ENCODE measurements around the gene PSMG3.
"Not testable (repeated sequence)": the region's sequence is repeated elsewhere in the genome, so short reads cannot be mapped to it uniquely, and the experiment has no call there.

PSMG3 gene

GRCh38 chr7:1592299-1592871, 22.6 kb upstream of the PSMG3 start:
- Mint-ChIP-seq H3K4me3 (no peak overlapping the region), H3K4me1 (ENCODE audit: low read depth) (no peaks in the 10 kb centered on the region), H3K27me3 (peaks cover 49% of the 10 kb centered on the region), H3K36me3 (ENCODE audit: low read depth) (no peaks in the 10 kb centered on the region), H3K9me3 (peaks cover 17% of the 10 kb centered on the region), H3K27ac (no peak overlapping the region)
- intact Hi-C loops (cut with micrococcal nuclease), result no loop called here

GRCh38 chr7:1591876-1592275, 22.0 kb upstream of the PSMG3 start:
- H3K27me3 Mint-ChIP-seq, result peaks cover 49% of the 10 kb centered on the region
- no peak overlapping the region for H3K27ac Mint-ChIP-seq
- H3K36me3 Mint-ChIP-seq (ENCODE audit: low read depth), result no peaks in the 10 kb centered on the region
- H3K9me3 Mint-ChIP-seq, result peaks cover 17% of the 10 kb centered on the region
- no peaks in the 10 kb centered on the region for H3K4me1 Mint-ChIP-seq (ENCODE audit: low read depth)
- no peak overlapping the region for H3K4me3 Mint-ChIP-seq
- intact Hi-C loops (cut with micrococcal nuclease), result no loop called here

GRCh38 chr7:1591396-1591795, 21.6 kb upstream of the PSMG3 start:
- H3K36me3 Mint-ChIP-seq (ENCODE audit: low read depth), result no peaks in the 10 kb centered on the region
- H3K4me1 Mint-ChIP-seq (ENCODE audit: low read depth), result no peaks in the 10 kb centered on the region
- intact Hi-C loops (cut with micrococcal nuclease), result no loop called here
- peaks cover 47% of the 10 kb centered on the region for H3K27me3 Mint-ChIP-seq
- peaks cover 17% of the 10 kb centered on the region for H3K9me3 Mint-ChIP-seq
- H3K27ac Mint-ChIP-seq, result no peak overlapping the region
- no peak overlapping the region for H3K4me3 Mint-ChIP-seq

- Mint-ChIP-seq H3K4me3 (no peak overlapping the region), H3K27me3 (peaks cover 47% of the 10 kb centered on the region), H3K4me1 (ENCODE audit: low read depth) (no peaks in the 10 kb centered on the region), H3K27ac (no peak overlapping the region), H3K36me3 (ENCODE audit: low read depth) (no peaks in the 10 kb centered on the region), H3K9me3 (peaks cover 17% of the 10 kb centered on the region)
- intact Hi-C loops (cut with micrococcal nuclease), result no loop called here
These were observed 21.1 kb upstream of the PSMG3 start for GRCh38 chr7:1590887-1591286.

- H3K27ac Mint-ChIP-seq, result no peak overlapping the region
- H3K4me1 Mint-ChIP-seq (ENCODE audit: low read depth), result no peaks in the 10 kb centered on the region
- no peaks in the 10 kb centered on the region for H3K36me3 Mint-ChIP-seq (ENCODE audit: low read depth)
- H3K27me3 Mint-ChIP-seq, result peaks cover 47% of the 10 kb centered on the region
- H3K9me3 Mint-ChIP-seq, result peaks cover 17% of the 10 kb centered on the region
- H3K4me3 Mint-ChIP-seq, result no peak overlapping the region
- intact Hi-C loops (cut with micrococcal nuclease), result no loop called here
These were observed 20.6 kb upstream of the PSMG3 start for GRCh38 chr7:1590476-1590875.

GRCh38 chr7:1588978-1589377, 19.1 kb upstream of the PSMG3 start:
- intact Hi-C loops (cut with micrococcal nuclease), result no loop called here
- Mint-ChIP-seq H3K4me3 (no peak overlapping the region), H3K36me3 (ENCODE audit: low read depth) (no peaks in the 10 kb centered on the region), H3K9me3 (peaks cover 17% of the 10 kb centered on the region), H3K27ac (no peak overlapping the region), H3K27me3 (peaks cover 47% of the 10 kb centered on the region), H3K4me1 (ENCODE audit: low read depth) (no peaks in the 10 kb centered on the region)

- Mint-ChIP-seq H3K36me3 (ENCODE audit: low read depth) (no peaks in the 10 kb centered on the region), H3K27ac (no peak overlapping the region)
These were observed 17.9 kb upstream of the PSMG3 start for GRCh38 chr7:1587738-1588137.

GRCh38 chr7:1586827-1587705, 17.2 kb upstream of the PSMG3 start:
- H3K36me3 Mint-ChIP-seq (ENCODE audit: low read depth), result no peaks in the 10 kb centered on the region
- intact Hi-C loops (cut with micrococcal nuclease), result no loop called here
- no peak overlapping the region for H3K27ac Mint-ChIP-seq
- no peak overlapping the region for H3K4me3 Mint-ChIP-seq
- peaks cover 32% of the 10 kb centered on the region for H3K27me3 Mint-ChIP-seq
- peaks cover 17% of the 10 kb centered on the region for H3K9me3 Mint-ChIP-seq
- no peaks in the 10 kb centered on the region for H3K4me1 Mint-ChIP-seq (ENCODE audit: low read depth)

More at GRCh38 chr7:1587738-1588137, 17.9 kb upstream of the PSMG3 start:
- H3K27me3 Mint-ChIP-seq, result peaks cover 39% of the 10 kb centered on the region
- peaks cover 17% of the 10 kb centered on the region for H3K9me3 Mint-ChIP-seq
- H3K4me3 Mint-ChIP-seq, result no peak overlapping the region
- no peaks in the 10 kb centered on the region for H3K4me1 Mint-ChIP-seq (ENCODE audit: low read depth)
- intact Hi-C loops (cut with micrococcal nuclease), result no loop called here

- Mint-ChIP-seq H3K4me3 (no peak overlapping the region), H3K27ac (no peak overlapping the region), H3K9me3 (peaks cover 17% of the 10 kb centered on the region), H3K27me3 (peaks cover 24% of the 10 kb centered on the region), H3K36me3 (ENCODE audit: low read depth) (no peaks in the 10 kb centered on the region), H3K4me1 (ENCODE audit: low read depth) (no peaks in the 10 kb centered on the region)
- intact Hi-C loops (cut with micrococcal nuclease), result no loop called here
These were observed 16.4 kb upstream of the PSMG3 start for GRCh38 chr7:1586126-1586826.

GRCh38 chr7:1585142-1585981, 15.5 kb upstream of the PSMG3 start:
- Mint-ChIP-seq H3K4me1 (ENCODE audit: low read depth) (peaks cover under 1% of the 10 kb centered on the region), H3K27me3 (peaks cover 16% of the 10 kb centered on the region), H3K9me3 (peaks cover 17% of the 10 kb centered on the region), H3K36me3 (ENCODE audit: low read depth) (no peaks in the 10 kb centered on the region), H3K4me3 (no peak overlapping the region), H3K27ac (peak overlapping the region; percentile 1)
- intact Hi-C loops (cut with micrococcal nuclease), result no loop called here

GRCh38 chr7:1584700-1585099, 14.9 kb upstream of the PSMG3 start:
- H3K27me3 Mint-ChIP-seq, result peaks cover 16% of the 10 kb centered on the region
- H3K4me1 Mint-ChIP-seq (ENCODE audit: low read depth), result peaks cover 7% of the 10 kb centered on the region
- peak overlapping the region; percentile 1 for H3K27ac Mint-ChIP-seq
- H3K36me3 Mint-ChIP-seq (ENCODE audit: low read depth), result no peaks in the 10 kb centered on the region
- H3K9me3 Mint-ChIP-seq, result peaks cover 15% of the 10 kb centered on the region
- H3K4me3 Mint-ChIP-seq, result no peak overlapping the region
- intact Hi-C loops (cut with micrococcal nuclease), result no loop called here

GRCh38 chr7:1583241-1583930, 13.6 kb upstream of the PSMG3 start:
- H3K27ac Mint-ChIP-seq; H3K36me3 Mint-ChIP-seq (ENCODE audit: low read depth); H3K4me3 Mint-ChIP-seq; H3K27me3 Mint-ChIP-seq; H3K9me3 Mint-ChIP-seq; intact Hi-C loops (cut with micrococcal nuclease): not testable (repeated sequence)
- peaks cover 20% of the 10 kb centered on the region for H3K4me1 Mint-ChIP-seq (ENCODE audit: low read depth)

GRCh38 chr7:1580422-1581030, 10.7 kb upstream of the PSMG3 start:
- intact Hi-C loops (cut with micrococcal nuclease), result no loop called here
- Mint-ChIP-seq H3K27me3 (peaks cover 5% of the 10 kb centered on the region), H3K4me1 (ENCODE audit: low read depth) (peaks cover 23% of the 10 kb centered on the region), H3K36me3 (ENCODE audit: low read depth) (peaks cover 6% of the 10 kb centered on the region), H3K27ac (no peak overlapping the region), H3K4me3 (no peak overlapping the region), H3K9me3 (peaks cover 12% of the 10 kb centered on the region)
